Measurements from ENCODE around the gene TTYH1. TPM values are rescaled to one million over a fixed set of nuclear protein-coding genes. Genes with fewer than 3 reads are reported as not detected.
"Not testable (repeated sequence)": the region's sequence is repeated elsewhere in the genome, so short reads cannot be mapped to it uniquely, and the experiment has no call there.

TTYH1 gene
- total RNA-seq, 1 donor from 2014 or later = 50.7 TPM

GRCh38 chr19:54462655-54463530, 47.6 kb downstream of the TTYH1 start:
- Mint-ChIP-seq H3K36me3 (peaks cover 19% of the 10 kb centered on the region), H3K27me3 (peaks cover 8% of the 10 kb centered on the region), H3K4me3 (peak overlapping the region; percentile 69), H3K27ac (no peak overlapping the region), H3K4me1 (ENCODE audit: unreplicated experiment) (peaks cover 30% of the 10 kb centered on the region), H3K9me3 (no peaks in the 10 kb centered on the region)
- DNase-seq (ENCODE audit: extremely low spot score, unreplicated experiment) = peak; percentile 74
- peak; percentile 31 for TF ChIP-seq CTCF (conservative IDR thresholded peaks at IDR 0.05)

GRCh38 chr19:54463531-54464043, 48.3 kb downstream of the TTYH1 start, which contains the start of gene LENG9:
LENG9 (minus strand) TSS chr19:54463778; CDS start chr19:54463526, 252 bp downstream.
- Mint-ChIP-seq H3K9me3 (no peaks in the 10 kb centered on the region), H3K27ac (peak within 1 kb of the TSS; percentile 98), H3K36me3 (peaks cover 17% of the 10 kb centered on the region), H3K4me3 (peak within 1 kb of the TSS; percentile 93), H3K4me1 (ENCODE audit: unreplicated experiment) (peaks cover 29% of the 10 kb centered on the region), H3K27me3 (peaks cover 8% of the 10 kb centered on the region)
- peak; percentile 92 for DNase-seq (ENCODE audit: extremely low spot score, unreplicated experiment)
- TF ChIP-seq CTCF (conservative IDR thresholded peaks at IDR 0.05) = no peak

DNA sequence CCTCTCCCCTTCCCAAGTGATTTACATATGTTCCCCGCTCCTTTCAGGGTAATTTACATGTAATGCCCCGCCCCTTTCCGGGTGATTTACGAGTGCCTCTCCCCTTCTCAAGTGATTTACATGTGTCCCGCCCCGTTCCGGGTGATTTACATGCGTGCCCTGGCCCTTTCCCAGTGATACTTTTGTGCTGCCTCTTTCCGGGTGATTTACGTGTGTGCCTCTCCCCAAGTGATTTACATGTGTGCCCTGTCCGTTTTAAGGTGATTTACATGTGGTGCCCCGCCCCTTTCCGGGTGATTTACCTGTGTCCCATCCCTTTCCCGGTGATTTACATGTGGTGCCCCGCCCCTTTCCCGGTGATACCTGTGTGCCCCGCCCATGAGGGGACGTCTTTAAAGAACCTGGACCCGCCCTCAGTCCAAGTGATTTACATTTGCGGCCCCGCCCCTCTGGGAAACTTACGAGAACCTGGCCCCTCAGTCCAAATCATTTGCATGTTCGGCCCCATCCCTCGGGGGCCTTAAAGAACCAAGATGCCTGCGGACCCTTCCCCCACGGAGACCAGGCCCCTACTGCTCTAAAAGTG, 48.9 kb downstream of the TTYH1 start:
- no peak for TF ChIP-seq CTCF (conservative IDR thresholded peaks at IDR 0.05)
- H3K36me3 Mint-ChIP-seq = peaks cover 12% of the 10 kb centered on the region
- no peaks in the 10 kb centered on the region for H3K9me3 Mint-ChIP-seq
- H3K27me3 Mint-ChIP-seq = peaks cover 8% of the 10 kb centered on the region
- peaks cover 23% of the 10 kb centered on the region for H3K4me1 Mint-ChIP-seq (ENCODE audit: unreplicated experiment)
- H3K27ac Mint-ChIP-seq = peak overlapping the region; percentile 98
- DNase-seq (ENCODE audit: extremely low spot score, unreplicated experiment) = peak; percentile 85
- peak overlapping the region; percentile 93 for H3K4me3 Mint-ChIP-seq

- DNase-seq (ENCODE audit: extremely low spot score, unreplicated experiment) = peak; percentile 85
- H3K27me3 Mint-ChIP-seq = peaks cover 13% of the 10 kb centered on the region
- H3K4me3 Mint-ChIP-seq = peak overlapping the region; percentile 93
- H3K4me1 Mint-ChIP-seq (ENCODE audit: unreplicated experiment) = peaks cover 25% of the 10 kb centered on the region
- H3K27ac Mint-ChIP-seq = peak overlapping the region; percentile 98
- peaks cover 11% of the 10 kb centered on the region for H3K36me3 Mint-ChIP-seq
- no peak for TF ChIP-seq CTCF (conservative IDR thresholded peaks at IDR 0.05)
- H3K9me3 Mint-ChIP-seq = no peaks in the 10 kb centered on the region
Observed at GRCh38 chr19:54464630-54465425, 49.6 kb downstream of the TTYH1 start.

GRCh38 chr19:54465426-54466109, 50.3 kb downstream of the TTYH1 start:
- DNase-seq (ENCODE audit: extremely low spot score, unreplicated experiment) = no peak
- H3K36me3 Mint-ChIP-seq = peaks cover 12% of the 10 kb centered on the region
- peaks cover 31% of the 10 kb centered on the region for H3K4me1 Mint-ChIP-seq (ENCODE audit: unreplicated experiment)
- H3K4me3 Mint-ChIP-seq = peak overlapping the region; percentile 48
- peaks cover 19% of the 10 kb centered on the region for H3K27me3 Mint-ChIP-seq
- H3K27ac Mint-ChIP-seq = peak overlapping the region; percentile 74
- no peaks in the 10 kb centered on the region for H3K9me3 Mint-ChIP-seq
- TF ChIP-seq CTCF (conservative IDR thresholded peaks at IDR 0.05) = no peak

DNA sequence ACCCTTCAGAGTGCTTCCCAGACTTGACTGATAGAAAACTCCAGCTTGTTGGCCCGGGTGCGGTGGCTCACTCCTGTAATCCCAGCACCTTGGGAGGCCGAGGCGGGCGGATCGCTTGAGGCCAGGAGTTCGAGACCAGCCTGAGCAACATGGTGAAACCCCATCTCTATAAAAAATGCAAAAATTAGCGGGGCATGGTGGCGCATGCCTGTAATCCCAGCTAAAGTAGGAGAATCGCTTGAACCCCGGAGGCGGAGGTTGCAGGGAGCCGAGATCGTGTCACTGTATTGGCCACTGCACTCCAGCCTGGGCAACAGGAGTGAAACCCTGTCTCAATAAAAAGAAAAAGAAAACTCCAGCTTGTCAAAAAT, 50.8 kb downstream of the TTYH1 start:
- Mint-ChIP-seq H3K4me1 (ENCODE audit: unreplicated experiment) (peaks cover 36% of the 10 kb centered on the region), H3K27ac (peak overlapping the region; percentile 74), H3K36me3 (peaks cover 12% of the 10 kb centered on the region), H3K4me3 (peak overlapping the region; percentile 61), H3K27me3 (peaks cover 22% of the 10 kb centered on the region)
- not testable (repeated sequence) for DNase-seq (ENCODE audit: extremely low spot score, unreplicated experiment); H3K9me3 Mint-ChIP-seq

Data from type B pancreatic cell (in vitro differentiated cells).